GM12875 (cell line): ENCODE results near the gene ALS2.
A peak's percentile ranks its signal among the peaks of the same experiment; 100 is the strongest.
"Not testable (repeated sequence)": the region's sequence is repeated elsewhere in the genome, so short reads cannot be mapped to it uniquely, and the experiment has no call there.

Experiments
- H3K4me3 ChIP-seq: one replicate; pipeline ENCODE4 v1.5.1; 2011; ENCODE audit warnings: low read depth, low read length, control low read depth
- CTCF ChIP-seq: IDR thresholded peaks from 2 replicates; pipeline ENCODE4 v1.5.1; 2011; ENCODE audit warnings: low read depth, mild to moderate bottlenecking, control low read depth, inconsistent platforms, low read length, moderate library complexity, borderline replicate concordance; ENCODE audit not compliant: insufficient read depth

Gene ALS2

GRCh38 chr2:201685156-201685555, 95.6 kb downstream of the ALS2 start:
- no peak for TF ChIP-seq CTCF
- no peak overlapping the region for H3K4me3 ChIP-seq

- H3K4me3 ChIP-seq, result no peak overlapping the region
- peak; percentile 73 for TF ChIP-seq CTCF
Observed at GRCh38 chr2:201680743-201681142, 100.0 kb downstream of the ALS2 start.

- no peak overlapping the region for H3K4me3 ChIP-seq
- TF ChIP-seq CTCF, result no peak
Observed at GRCh38 chr2:201678401-201678800, 102.3 kb downstream of the ALS2 start.

GRCh38 chr2:201675454-201675853, 105.3 kb downstream of the ALS2 start:
- H3K4me3 ChIP-seq, result no peak overlapping the region
- no peak for TF ChIP-seq CTCF

GRCh38 chr2:201674794-201675193, 105.9 kb downstream of the ALS2 start:
- H3K4me3 ChIP-seq, result no peak overlapping the region
- no peak for TF ChIP-seq CTCF

- no peak for TF ChIP-seq CTCF
- no peak overlapping the region for H3K4me3 ChIP-seq
Observed at GRCh38 chr2:201674298-201674697, 106.4 kb downstream of the ALS2 start.

GRCh38 chr2:201673546-201673945, 107.2 kb downstream of the ALS2 start:
- no peak for TF ChIP-seq CTCF

GRCh38 chr2:201671205-201671604, 109.5 kb downstream of the ALS2 start:
- not testable (repeated sequence) for H3K4me3 ChIP-seq

More at GRCh38 chr2:201673546-201673945, 107.2 kb downstream of the ALS2 start:
- no peak overlapping the region for H3K4me3 ChIP-seq
